IPS-NIHi7 (cell line): ENCODE data around the gene MAGEF1.

Experiments
- DNase-seq: peaks from one replicate; pipeline ENCODE4 v3.0.0; 2012; ENCODE audit warnings: mixed read lengths; ENCODE audit errors: extremely low spot score

Gene MAGEF1

DNA sequence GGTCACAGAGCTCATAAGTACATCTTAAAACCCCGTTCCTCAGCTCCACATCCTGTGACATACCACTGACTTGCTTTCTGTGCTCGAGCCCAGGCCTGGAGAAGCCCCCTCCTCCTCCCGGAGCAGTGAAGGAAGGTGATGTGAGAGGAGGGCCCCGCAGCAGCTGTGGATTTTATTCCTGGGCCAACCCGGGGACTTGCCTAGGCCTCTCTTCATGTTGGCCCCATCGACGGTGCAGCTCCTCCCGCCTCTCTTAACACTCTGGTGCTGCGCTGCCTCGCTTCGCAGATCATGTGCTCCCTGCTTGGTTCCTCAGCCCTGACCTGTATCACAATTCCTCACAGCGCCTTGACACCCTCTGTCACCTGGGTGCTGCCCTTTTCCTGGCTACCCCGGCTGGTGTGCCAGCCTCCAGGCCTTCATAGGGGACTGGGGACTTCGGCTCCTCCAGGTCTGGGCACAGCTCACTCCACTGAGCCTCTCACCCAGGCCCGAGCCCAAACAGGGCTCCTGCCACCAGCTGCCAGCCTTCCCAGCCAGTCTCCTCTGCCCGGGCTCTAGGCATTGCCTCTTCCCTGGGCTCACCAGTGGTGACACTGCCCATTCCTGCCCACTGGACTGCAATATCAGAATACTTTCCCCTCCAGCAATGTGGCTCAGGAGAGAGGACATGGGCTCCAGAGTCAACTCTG, 21.5 kb downstream of the MAGEF1 start:
- DNase-seq: no peak

DNA sequence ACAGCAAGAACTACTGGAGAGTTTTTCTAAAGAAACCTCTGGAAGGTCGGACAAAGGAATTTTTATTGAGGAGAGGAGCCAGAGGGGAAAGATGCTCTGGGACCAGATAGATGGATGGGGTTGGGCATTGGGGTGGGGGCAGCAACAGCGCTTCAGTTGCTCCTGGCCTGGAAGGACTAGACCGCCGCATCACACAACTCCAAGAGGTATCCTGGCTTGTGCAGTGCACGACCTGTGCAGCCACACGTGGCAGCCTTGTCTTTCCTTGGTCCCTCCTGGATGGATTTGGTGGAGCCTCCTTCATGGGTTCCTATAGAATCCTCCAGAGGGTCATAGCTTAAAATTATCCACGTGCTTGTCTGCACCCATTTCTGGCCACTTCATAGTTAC, 23.0 kb downstream of the MAGEF1 start:
- DNase-seq: no peak

DNA sequence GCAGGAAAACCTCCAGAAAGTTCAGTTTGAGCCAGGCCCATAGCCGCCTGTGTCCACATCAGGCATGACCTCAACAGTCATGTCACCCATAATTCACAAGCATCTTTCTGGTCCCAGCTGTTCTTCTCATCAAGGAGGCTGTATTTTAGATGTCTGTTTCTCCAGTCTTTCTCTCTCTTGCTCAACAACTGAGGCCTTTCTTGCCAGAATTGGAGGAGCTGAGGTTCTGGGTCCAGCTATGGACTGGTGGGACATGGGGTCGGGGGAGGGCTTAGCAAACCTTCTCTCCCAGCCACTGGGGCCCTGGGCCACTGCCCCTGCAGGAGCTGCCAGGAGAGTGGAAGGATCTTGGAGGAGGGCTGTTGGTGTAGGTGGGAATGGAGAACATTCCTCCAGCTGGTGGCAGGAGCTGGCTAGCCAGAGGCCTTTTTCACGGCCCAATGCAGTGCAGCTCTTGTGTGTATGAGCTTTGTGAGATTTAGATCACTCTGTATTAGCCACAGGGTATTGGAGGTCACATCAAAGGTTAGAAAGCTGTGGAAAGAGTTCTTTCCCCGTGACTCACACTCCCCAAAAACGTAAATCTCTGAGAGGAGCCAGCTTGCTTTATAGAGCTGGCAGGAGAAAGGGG, 23.5 kb downstream of the MAGEF1 start:
- DNase-seq: peak; percentile 15

DNA sequence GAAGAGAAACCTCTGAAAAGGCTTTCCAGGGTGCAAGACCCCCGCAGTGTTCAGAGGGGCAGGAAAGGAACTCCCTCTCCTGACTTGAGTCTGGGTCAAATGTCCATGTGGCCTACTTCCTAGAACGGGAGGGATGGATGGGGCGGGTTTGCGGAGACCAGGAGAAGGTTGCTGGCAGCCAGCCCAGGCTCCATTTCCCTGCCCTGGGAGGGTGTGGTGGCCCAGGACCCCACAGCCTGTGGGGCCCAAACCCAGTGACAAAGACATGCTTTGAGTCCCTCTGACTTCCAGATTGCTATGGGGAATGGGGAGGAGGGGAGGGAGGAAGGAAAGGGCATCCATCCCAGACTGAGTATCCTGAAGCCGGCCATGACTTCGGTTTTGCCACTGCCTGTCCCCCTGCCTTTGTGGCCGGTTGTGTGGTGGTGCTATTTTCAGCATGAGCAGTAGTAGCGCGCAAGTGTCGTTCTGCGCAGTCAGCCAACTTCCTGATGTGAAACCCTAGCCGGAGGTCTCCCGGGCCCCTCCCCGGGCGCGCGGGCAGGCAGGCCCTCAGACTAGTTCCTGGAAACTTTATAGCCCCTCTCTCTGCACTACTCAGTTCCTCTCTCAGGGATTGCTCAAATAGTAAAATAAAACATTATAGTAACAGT, 24.4 kb downstream of the MAGEF1 start:
- DNase-seq: no peak

DNA sequence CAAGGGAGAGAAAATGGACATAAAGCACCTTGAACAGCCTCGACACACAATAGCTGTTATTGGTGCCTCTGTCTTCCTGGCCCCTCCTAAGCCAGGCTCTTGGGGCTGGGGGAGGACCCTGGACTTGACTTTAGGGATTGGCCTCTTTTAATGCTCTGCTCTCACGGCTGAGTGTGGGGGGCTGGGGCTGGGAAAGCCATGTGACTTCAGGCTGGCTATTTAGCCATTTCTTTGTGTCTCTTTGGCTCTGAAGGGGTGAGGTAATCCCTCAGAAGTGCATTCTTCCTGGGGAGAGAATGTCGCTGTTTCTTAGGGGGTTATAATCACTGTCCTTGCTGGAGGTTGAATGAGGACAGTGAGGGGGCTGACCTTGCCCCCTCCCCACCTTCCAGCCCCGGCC, 26.2 kb downstream of the MAGEF1 start:
- peak; percentile 67 for DNase-seq

DNA sequence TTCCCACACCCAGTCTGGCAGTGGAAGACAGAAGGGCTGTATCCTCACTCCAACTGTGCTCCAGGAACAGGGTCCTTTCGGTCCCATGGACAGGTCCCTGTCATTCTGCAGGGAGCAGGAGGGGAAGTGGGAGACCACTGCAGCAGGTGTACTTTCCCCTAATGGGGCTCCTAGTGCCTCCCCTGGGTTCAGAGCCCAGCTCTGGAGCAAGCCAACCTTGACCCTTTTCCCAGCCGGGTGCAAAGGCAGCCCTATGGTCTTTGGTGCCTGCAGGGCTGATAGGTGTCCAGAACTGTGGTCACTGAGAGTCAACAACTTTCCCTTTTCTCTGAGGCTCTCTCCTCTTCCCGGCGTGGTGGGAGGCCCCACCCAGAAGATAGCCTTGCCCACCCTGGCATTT, 26.8 kb downstream of the MAGEF1 start:
- no peak for DNase-seq

DNA sequence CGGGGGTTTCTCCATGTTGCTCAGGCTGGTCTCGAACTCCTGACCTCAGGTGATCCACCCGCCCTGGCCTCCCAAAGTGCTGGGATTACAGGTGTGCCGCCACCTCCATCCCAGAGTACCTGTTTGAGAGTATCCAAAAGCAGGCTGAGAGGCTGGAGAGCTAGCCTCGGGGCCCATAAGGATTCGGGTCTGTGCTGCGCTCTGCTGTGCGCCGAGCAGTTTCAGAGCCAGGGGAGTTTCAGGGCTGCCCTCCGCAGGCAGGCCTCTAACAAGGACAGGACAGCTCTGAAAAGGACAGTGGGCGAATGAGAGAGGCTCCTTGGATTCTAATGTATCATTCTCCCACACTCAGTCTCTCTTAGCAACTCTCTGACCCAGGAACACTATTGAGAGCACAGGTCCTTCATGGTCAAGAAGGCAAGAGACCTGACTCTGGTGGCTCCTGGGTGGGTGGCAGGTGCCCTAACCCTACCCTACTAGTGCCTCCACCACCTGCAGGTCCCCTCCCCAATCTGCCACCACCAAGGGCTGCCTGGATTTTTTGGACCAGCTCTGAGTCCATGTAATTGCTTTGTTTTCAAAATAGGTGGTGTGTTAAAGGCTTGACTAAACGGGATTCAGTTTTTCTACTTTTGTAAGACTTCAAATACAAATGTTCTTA, 27.8 kb downstream of the MAGEF1 start:
- DNase-seq: no peak

DNA sequence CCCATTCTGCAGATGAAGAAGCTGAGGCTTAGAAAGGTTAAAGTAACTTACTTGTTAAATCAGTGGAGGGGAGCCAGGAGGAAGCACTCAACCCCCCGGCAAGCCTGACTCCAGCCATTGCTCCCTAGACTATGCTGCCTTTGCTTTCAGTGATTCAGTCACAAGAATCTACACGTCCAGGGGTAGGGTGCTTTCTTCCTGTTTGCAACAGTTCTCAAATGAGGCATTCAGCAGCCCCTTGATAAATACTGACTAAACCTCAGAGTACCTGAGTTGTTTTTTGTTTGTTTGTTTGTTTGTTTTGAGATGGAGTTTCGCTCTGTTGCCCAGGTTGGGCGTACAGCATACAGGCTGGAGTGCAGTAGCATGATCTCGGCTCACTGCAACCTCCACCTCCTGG, 28.6 kb downstream of the MAGEF1 start:
- no peak for DNase-seq

DNA sequence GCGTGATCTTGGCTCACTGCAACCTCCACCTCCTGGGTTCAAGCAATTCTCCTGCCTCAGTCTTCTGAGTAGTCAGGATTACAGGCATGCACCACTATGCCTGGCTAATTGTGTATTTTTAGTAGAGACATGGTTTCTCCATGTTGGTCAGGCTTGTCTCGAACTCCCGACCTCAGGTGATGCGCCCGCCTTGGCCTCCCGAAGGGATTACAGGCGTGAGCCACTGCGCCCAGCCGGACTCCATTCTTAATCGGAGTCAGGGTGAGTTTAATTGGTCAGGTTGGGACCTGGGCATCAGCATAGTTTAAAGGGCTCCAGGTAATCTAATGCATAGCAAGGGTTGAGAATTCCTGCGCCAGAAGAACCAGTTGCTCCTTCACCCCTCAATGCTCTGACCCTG, 29.2 kb downstream of the MAGEF1 start:
- no peak for DNase-seq

DNA sequence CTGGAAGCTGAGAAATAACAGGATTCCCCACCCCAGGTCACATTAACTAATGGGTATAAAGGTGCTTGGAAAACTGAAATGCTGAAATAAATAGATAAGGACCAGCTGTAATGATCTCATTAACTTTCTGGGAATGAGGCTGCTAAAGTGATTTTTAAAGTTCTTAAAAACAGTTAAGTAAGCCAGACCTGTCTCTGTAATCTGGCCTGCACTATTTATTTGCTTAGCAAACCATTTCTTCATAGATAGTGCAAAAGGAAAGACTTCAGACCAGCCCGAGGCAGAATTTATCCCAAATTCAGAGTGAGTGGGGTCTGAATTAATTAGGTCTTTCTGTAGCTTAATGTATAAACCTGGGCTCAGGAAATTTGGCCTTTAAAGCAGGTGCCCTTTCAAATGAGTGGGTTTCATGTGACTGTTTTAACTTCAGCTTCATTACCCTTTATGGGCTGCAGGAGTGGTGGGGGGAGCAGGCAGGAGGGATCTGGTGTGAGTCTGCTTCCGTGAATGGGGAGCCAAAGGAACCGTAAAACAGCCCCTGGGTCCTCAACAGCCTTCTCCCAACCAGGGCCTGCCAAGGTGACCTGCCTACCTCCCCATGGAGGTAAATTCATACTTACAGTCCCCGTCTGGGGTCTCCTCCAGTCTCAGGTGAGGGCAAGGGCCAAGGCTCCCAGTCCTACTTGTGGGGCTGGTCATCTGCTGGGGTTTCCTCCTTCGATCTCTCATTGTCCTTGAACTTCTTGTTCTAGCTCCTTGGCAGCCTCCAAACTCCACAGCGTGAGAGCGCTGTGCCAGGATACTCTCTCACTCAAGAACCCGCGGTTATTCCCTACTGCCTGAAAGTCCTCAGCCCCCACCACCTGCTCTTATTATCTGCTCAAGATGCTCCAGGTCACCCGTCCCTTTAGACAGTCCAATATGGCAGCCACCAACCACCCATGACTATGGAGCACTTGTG, 31.2 kb downstream of the MAGEF1 start:
- DNase-seq: no peak

DNA sequence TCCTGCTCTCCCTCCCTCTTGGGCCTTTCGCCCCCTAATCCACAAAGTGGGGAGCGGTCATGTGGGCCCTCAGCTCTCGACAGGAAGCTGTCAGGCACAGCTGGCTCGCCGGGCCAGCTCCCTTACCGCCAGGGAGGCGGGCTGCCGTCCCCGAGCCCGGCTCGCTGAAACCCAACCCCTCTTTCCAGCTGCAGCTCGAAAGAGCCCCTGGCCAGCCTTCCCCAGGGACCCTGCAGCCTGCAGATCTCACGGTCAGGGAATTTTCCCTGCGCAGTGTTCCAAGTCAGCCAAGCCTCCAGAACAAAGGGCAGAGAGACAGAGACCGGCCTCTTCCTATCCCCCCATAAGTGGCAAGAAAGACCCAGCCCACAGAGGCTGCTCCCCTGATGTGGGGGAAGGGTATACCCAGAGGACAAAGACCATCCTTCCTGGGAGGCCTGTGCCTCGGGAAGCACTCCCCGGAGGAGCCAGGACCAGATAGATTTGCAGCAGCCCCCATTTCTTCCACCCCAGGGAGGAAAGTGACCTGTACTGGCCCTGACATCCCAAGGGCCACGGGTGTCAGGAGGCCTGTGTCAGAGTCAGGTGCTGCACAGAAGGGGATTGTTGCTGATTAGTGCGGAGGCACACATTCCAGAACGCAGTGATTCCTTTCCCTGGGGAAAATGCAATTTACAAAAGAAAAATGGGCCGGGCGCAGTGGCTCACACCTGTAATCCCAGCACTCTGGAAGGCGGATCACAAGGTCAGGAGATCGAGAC, 32.6 kb downstream of the MAGEF1 start:
- DNase-seq: peak; percentile 79

DNA sequence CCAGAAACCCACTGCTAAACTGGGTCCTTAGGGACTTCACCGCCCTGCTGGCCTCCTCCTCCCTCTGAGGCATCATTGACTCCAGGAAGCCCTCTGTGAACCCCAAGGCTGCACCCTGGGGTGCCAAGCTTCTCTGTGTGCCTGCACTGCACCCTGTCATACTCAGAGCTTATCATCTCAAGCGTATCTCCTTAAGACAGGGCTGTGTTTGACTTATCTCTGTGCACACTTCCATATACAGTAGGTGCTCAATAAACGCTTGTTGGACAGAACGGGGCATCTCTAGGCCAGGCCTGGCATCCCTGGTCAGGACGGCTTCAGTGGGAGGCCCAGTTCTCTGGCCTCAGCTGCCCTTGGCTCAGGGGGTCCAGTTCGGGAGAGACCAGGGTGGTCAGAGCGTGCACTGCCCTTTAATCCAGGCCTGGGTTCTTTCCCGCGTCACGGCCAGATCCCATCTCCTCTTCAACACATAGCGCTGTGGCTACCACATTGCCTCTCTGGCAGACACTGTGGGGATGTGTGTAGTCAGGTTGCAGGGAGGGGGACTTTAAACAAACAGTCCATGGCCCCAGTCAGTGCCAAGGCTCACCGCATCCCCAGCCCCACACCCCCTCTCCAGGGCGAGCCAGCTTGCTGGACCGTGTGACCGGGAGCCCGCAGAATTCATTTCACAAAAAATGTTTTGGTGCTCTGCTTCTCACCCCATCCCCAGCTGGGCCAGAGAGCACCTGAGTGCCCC, 33.4 kb downstream of the MAGEF1 start:
- no peak for DNase-seq

DNA sequence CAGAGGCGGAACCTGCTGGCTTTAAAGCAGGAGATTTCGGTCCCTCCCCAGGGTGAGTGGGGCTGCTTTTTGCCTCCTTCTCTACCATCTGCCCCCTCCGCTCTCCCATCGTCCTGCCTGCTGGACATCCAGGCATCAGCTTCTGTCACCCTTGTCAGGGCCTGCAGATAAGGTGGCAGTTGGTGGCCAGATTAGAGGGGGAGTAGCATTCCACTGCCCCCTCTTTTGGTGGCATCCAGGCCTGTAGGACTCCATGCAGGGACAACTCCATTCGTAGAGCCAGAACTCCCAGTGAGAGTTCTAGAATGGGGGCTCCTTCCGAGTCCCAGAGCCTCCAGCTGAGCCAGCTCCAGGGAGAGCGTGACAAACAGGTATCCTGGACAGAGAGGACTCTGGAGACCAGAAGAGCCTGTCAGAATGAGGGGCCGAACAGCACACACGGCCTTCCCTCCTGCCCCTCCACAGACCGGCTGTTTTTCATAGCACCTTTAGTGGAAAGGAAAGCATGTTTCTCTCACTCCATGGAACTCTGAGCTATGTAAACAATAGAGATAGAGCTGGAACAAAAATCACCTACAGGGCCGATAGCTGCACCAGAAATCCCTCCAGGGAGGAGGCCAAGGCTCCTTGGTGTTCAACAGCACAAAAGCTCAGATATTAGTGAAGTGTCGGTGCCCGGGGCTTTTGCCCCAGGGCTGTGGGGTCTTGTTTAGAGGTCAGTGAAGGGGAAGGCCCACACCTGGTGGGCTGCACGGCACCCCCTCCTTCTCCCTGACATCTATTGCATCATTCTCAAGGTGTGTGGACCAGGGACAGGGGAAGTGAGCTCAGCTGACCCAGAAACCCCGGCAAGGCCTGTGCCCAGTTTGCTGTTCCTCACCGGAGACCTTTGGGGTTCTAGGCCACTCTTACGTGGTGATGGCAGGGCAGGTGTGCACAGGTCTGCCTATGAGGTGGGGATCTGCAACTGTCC, 34.2 kb downstream of the MAGEF1 start:
- DNase-seq: no peak

DNA sequence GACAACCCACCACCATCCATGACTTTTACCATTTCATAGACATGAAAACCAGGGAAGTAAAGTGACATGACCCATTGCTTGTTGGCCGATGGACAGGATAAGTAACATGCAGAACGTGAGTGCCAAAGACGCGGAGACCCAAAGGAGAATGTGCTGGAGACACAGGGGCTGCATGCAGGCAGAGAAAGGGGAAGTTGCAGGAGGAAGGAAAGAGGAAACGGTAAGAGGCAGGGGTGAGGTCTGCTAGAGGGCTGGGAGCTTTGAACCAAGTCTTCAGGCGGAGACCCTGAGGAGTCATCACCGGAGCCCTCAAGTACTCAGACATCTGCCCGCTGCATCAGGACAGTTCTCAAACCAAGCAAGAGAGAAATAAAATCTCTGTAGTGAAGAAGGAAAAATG, 34.9 kb downstream of the MAGEF1 start:
- no peak for DNase-seq

DNA sequence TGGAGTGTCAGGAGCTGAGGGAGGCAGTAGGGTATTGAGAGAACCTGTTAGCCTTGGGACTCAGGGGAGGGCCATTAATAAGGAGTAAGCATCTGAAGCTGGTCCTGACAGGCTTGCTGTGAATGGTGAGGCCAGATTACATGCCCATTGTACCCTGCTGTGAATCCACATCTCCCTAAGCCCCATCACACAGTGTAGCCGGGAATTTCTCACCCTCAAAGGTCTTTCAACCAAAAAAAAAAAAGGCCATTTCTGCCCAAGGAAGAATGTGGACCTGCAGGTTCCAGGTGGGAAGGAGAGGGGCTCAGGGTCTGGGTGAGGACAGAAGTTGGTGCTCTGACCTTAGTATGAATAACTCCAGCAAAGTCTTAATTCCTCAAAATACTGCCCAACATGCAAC, 37.2 kb downstream of the MAGEF1 start:
- DNase-seq: peak; percentile 19

DNA sequence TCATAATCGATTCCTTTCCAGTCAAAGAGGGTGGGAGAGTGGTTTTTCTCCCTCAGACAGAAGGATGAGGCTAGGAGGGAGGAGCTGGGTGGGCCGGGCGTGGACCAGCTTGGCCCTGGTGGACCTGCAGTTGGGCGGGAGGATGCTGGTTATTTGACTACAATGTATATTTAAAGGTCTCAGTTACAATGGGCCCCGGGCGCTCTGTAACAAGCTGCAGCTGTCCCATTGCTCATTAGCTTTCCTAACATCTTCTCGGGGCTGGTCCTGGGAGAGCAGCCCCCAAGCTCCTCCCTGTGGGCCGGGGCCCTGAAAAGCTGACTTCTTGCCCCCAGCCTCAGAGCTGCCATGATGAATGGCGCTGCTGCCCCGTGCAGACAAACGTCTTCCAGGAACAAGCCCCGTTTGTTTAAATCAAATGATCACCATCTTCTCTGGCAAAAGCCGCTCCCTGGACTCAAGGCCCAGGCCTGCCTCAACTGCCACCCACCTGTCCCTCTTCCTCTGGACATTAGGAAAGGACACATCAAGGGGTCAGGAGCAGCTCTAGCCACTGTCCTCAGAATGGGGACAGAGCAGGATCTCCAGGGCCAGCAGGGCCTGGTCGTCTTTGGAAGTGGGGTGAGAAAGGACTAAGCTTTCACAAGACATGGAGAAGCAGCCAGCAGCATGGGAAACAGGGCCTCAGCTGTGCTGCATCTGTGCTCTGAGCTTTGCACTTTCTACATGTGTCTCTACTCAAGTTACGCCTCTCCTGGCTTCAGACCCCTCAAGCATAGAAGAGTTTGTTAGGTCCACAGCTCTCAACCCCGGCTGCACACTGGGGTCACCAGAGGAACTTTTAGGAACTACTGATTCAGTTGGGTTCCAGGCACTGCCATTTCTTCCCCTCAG, 38.6 kb downstream of the MAGEF1 start:
- no peak for DNase-seq

DNA sequence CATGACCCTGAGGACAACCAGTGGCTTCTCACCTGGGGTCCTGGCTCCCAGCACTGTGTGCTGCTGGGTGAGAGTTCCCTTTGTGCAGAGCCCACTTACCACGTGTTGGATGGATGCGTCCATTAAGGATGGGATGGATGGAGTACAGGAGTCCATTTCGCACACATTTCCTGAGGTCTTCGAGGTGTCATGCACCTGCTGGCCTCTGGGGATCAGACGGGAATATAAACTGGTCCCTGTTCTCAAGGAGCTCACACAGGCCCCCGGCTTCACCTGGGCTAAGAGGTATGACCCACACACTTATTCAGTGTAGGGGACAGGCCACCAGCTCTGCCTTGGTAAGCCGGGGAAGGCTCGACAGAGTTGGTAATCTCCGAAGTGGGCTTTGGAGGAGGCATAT, 39.5 kb downstream of the MAGEF1 start:
- no peak for DNase-seq

DNA sequence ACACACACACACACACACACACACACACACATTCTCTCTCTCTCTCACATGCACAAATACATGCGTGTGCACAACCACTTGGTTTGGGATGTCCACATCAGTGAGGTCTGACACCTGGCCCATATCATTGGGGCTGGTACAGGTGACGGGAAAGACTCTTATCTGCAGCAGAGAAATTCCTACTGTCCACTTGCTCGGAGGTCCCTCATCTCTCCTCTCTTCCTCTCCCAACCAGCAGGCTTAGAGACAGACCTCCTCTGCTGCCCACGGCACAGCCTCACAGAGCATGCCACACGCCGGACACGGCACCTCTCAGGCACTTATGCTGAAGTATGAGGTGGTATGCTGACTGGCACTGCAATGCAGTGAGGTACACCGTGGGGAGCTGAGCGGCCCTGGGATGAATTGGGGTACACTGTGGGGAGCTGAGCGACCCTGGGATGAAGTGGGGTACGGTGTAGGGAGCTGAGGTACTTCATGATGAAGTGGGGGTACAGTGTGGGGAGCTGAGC, 41.7 kb downstream of the MAGEF1 start:
- no peak for DNase-seq
